ENCODE measurements around the gene SPATA3. TPM values are rescaled to one million over a fixed set of nuclear protein-coding genes. Genes with fewer than 3 reads are reported as not detected.

The SPATA3 gene
- total RNA-seq, 4 donors from 2014 or later = not detected

DNA sequence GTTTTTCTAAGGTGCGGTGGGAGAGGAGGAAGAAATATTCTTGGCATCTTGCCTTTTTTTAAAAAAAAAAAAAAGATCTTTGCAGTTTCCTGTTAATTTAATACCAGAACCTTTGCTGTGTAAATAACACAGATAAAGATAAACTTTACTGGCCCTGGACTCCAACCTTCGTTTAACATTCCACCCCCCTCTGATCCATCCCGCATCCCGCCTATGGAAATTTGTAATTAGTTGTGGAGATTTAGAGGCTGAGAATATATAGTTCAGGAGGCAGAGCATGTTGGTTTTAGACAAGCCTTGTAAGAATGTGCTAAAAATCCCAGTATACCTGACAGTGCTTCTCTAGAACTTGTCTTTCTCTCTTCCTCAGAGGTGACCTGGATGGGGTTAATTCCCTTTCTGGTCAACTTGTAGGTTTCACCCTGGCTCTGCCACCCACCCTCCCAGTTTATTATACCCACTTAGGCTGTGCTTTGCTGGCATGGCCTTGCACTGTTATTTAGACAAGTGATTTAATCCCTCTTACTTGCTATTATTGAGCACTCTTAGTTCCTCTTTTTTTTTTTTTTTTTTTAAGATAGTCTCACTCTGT, 38.5 kb downstream of the SPATA3 start:
- Histone ChIP-seq H3K4me3 (no peak overlapping the region), H3K4me1 (no peaks in the 10 kb centered on the region), H3K27ac (no peak overlapping the region), H3K27me3 (peaks cover 20 to 32% (median 21%) of the 10 kb centered on the region in 3 donors), H3K9me3 (no peaks in the 10 kb centered on the region), H3K36me3 (no peaks in the 10 kb centered on the region)
- ATAC-seq (no peak), DNase-seq (no peak)
- intact Hi-C loops (cut with DNase I; ENCODE audit: low total_unique reads) (no loop called here), in situ Hi-C loops (cut with MboI; ENCODE audit: low sequenced_read_pairs in 4 of 4) (no loop called here)
- TF ChIP-seq POLR2A (IDR thresholded peaks at IDR 0.05) = no peak
- TF ChIP-seq, protein P1, sequence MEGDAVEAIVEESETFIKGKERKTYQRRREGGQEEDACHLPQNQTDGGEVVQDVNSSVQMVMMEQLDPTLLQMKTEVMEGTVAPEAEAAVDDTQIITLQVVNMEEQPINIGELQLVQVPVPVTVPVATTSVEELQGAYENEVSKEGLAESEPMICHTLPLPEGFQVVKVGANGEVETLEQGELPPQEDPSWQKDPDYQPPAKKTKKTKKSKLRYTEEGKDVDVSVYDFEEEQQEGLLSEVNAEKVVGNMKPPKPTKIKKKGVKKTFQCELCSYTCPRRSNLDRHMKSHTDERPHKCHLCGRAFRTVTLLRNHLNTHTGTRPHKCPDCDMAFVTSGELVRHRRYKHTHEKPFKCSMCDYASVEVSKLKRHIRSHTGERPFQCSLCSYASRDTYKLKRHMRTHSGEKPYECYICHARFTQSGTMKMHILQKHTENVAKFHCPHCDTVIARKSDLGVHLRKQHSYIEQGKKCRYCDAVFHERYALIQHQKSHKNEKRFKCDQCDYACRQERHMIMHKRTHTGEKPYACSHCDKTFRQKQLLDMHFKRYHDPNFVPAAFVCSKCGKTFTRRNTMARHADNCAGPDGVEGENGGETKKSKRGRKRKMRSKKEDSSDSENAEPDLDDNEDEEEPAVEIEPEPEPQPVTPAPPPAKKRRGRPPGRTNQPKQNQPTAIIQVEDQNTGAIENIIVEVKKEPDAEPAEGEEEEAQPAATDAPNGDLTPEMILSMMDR (IDR thresholded peaks at IDR 0.05 in 4 of 5, conservative IDR thresholded peaks at IDR 0.05 in 1 of 5) = no peak

DNA sequence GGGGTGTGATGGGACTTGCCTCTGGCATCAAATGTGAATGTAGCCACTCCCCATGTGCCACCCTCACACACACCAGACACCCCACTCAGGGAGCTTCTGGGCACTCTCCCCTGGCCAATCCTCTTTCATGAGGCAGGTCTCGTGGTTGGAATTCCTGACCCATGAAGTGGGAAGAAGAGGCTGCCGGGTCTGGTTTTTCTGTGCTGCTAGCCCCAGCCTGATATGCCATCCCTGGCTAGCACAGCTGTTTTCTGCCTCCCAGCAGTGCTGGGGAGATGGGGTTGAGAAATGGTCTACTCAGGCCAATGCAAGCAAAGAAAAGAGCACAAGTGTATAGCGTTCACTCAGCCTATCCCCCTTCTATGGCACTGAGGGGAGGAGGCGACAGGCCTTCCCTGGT, 40.2 kb downstream of the SPATA3 start:
- no peak for DNase-seq
- intact Hi-C loops (cut with DNase I; ENCODE audit: low total_unique reads) = no loop called here
- no peak for TF ChIP-seq POLR2A (IDR thresholded peaks at IDR 0.05)
- TF ChIP-seq, protein P1 (IDR thresholded peaks at IDR 0.05 in 4 of 5, conservative IDR thresholded peaks at IDR 0.05 in 1 of 5) = no peak
- no peak overlapping the region for H3K4me3 ChIP-seq
- no peak for ATAC-seq
- peaks cover 25 to 42% (median 26%) of the 10 kb centered on the region in 3 donors for H3K27me3 ChIP-seq
- H3K27ac ChIP-seq = no peak overlapping the region
- H3K4me1 ChIP-seq = no peaks in the 10 kb centered on the region
- H3K36me3 ChIP-seq = no peaks in the 10 kb centered on the region
- H3K9me3 ChIP-seq = no peaks in the 10 kb centered on the region
- in situ Hi-C loops (cut with MboI; ENCODE audit: low sequenced_read_pairs in 4 of 4) = no loop called here

DNA sequence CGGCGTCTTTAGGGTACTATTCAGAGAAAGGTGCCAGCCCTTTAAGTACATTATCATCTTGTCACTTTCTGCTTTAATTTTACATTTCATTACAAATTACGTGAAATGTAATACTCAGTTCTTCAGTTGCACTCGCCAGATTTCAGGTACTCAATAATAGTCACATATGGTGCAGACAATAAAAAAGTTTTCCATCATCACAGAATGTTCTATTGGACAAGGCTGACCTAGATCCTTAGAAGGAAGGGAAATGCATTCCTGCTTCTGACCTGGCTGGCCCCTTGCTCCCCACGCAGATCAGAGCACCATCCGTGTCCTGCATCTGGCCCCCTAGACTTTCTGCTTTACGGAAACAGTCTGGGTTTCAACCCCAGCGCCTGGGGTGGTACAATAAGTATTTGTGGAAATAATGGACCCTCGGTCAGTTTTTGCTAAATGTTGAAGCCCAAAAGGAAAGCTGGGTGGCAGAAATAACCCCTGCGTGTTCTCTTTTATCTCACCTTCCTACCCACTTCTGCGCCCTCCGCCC, 40.7 kb downstream of the SPATA3 start:
- Histone ChIP-seq H3K9me3 (no peaks in the 10 kb centered on the region), H3K4me1 (no peaks in the 10 kb centered on the region), H3K27ac (no peak overlapping the region), H3K27me3 (peaks cover 25 to 45% (median 26%) of the 10 kb centered on the region in 3 donors), H3K36me3 (no peaks in the 10 kb centered on the region), H3K4me3 (no peak overlapping the region)
- ATAC-seq (no peak), DNase-seq (no peak)
- in situ Hi-C loops (cut with MboI; ENCODE audit: low sequenced_read_pairs in 4 of 4) (no loop called here), intact Hi-C loops (cut with DNase I; ENCODE audit: low total_unique reads) (no loop called here)
- TF ChIP-seq, protein P1 (IDR thresholded peaks at IDR 0.05 in 4 of 5, conservative IDR thresholded peaks at IDR 0.05 in 1 of 5) = no peak
- no peak for TF ChIP-seq POLR2A (IDR thresholded peaks at IDR 0.05)

DNA sequence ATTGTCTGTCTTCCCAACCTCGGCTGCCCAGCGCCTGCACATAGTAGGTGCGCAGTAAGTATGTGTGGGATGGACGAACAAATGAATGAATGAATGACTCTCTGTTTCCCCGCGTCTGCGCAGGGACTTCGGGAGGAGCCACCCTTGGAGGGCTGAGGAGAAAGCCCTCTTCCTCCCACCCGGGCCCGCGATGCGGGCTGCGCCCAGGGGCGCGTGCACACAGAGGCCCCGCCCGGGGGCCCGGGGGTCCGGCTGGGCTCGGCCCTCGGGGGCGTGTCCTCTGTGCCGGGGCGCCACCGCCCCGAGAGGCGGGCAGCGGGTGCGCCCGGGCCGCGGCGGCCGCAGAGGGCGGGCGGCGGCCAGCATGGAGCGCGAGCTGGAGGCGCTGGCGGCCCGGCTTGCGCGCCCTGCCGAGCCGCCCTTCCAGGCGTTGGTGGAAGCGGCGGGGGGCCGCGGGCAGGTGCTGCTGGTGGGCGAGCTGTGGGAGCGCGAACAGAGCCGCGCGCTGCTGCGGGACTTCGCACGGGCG, 41.3 kb downstream of the SPATA3 start, which contains the start of gene C2orf72:
TSS of gene C2orf72 (plus strand) at position 322 of the 529 bp plus-strand sequence. CDS start at position 365, 43 bp downstream.
- TF ChIP-seq, protein P1 (IDR thresholded peaks at IDR 0.05 in 4 of 5, conservative IDR thresholded peaks at IDR 0.05 in 1 of 5) = no peak
- no peak for TF ChIP-seq POLR2A (IDR thresholded peaks at IDR 0.05)
- no peak for DNase-seq
- no peaks in the 10 kb centered on the region for H3K9me3 ChIP-seq
- no peaks in the 10 kb centered on the region for H3K36me3 ChIP-seq
- no peak for ATAC-seq
- no peak within 1 kb of the TSS for H3K27ac ChIP-seq
- H3K4me1 ChIP-seq = no peaks in the 10 kb centered on the region
- H3K4me3 ChIP-seq = no peak within 1 kb of the TSS
- intact Hi-C loops (cut with DNase I; ENCODE audit: low total_unique reads) = no loop called here
- in situ Hi-C loops (cut with MboI; ENCODE audit: low sequenced_read_pairs in 4 of 4) = no loop called here
- H3K27me3 ChIP-seq = peaks cover 25 to 48% (median 26%) of the 10 kb centered on the region in 3 donors

Data from gastrocnemius medialis (tissue), 4 donors.